HL-60 (cell line): ENCODE results near the gene SEMA4G.

ENCODE experiments used
- DNase-seq, 2 experiments: peaks; one replicate each; pipeline ENCODE4 v3.0.0-alpha.2; 2010 to 2020; ENCODE audit warnings: low read depth in 1 of 2, low spot score in 1 of 2
- H3K27ac ChIP-seq: fragments of 250-450 bp; sonication (Bioruptor Pico); replicated peaks from 2 replicates; pipeline ENCODE4 v1.5.1; 2020; ENCODE audit warnings: mild to moderate bottlenecking, moderate library complexity
- H3K27me3 ChIP-seq: fragments of 250-450 bp; sonication (Bioruptor Pico); 2 replicates; pipeline ENCODE4 v1.5.1; 2021; ENCODE audit warnings: mild to moderate bottlenecking, moderate library complexity; ENCODE audit not compliant: insufficient read depth, poor library complexity, severe bottlenecking
- H3K4me3 ChIP-seq: replicated peaks from 2 replicates; pipeline ENCODE4 v1.5.1; 2011; ENCODE audit warnings: mild to moderate bottlenecking, control low read depth, low read length; ENCODE audit not compliant: insufficient read depth
- CTCF ChIP-seq: IDR thresholded peaks from one replicate; pipeline ENCODE4 v1.5.1; 2011; ENCODE audit warnings: low read length, control low read depth, inconsistent platforms; ENCODE audit not compliant: insufficient read depth
- GABPA ChIP-seq: IDR thresholded peaks from 2 replicates; pipeline ENCODE4 v1.6.1; 2012; ENCODE audit warnings: low read depth
- POLR2AphosphoS5 ChIP-seq: IDR thresholded peaks from 2 replicates; pipeline ENCODE4 v1.6.1; 2012; ENCODE audit warnings: low read depth
- REST ChIP-seq: IDR thresholded peaks from 2 replicates; pipeline ENCODE4 v1.6.1; 2012; ENCODE audit warnings: low read depth; ENCODE audit not compliant: insufficient replicate concordance
- SPI1 ChIP-seq: IDR thresholded peaks from 2 replicates; pipeline ENCODE4 v1.6.1; 2012; ENCODE audit warnings: low read depth, mild to moderate bottlenecking, borderline replicate concordance

Gene SEMA4G

GRCh38 chr10:101000127-101000914, 31.0 kb downstream of the SEMA4G start:
- peak overlapping the region; percentile 21 for H3K4me3 ChIP-seq
- H3K27me3 ChIP-seq: no peaks in the 10 kb centered on the region
- H3K27ac ChIP-seq: no peak overlapping the region
- TF ChIP-seq POLR2AphosphoS5 (no peak), REST (no peak), SPI1 (no peak), GABPA (no peak), CTCF (no peak)
- no peak for DNase-seq

- TF ChIP-seq SPI1: no peak
- TF ChIP-seq POLR2AphosphoS5: no peak
- no peak for TF ChIP-seq GABPA
- no peak for TF ChIP-seq REST
- no peak for TF ChIP-seq CTCF
- H3K27ac ChIP-seq: no peak overlapping the region
- no peaks in the 10 kb centered on the region for H3K27me3 ChIP-seq
- DNase-seq: no peak
- H3K4me3 ChIP-seq: no peak overlapping the region
Observed at GRCh38 chr10:101000915-101001658, 31.8 kb downstream of the SEMA4G start.

GRCh38 chr10:101001659-101002035, 32.3 kb downstream of the SEMA4G start:
- TF ChIP-seq SPI1 (no peak), CTCF (no peak), GABPA (no peak), POLR2AphosphoS5 (no peak), REST (no peak)
- H3K4me3 ChIP-seq: no peak overlapping the region
- no peaks in the 10 kb centered on the region for H3K27me3 ChIP-seq
- no peak overlapping the region for H3K27ac ChIP-seq
- no peak for DNase-seq
